Measurements from ENCODE around the gene GTF3C4. TPM values are rescaled to one million over a fixed set of nuclear protein-coding genes. Genes with fewer than 3 reads are reported as not detected.

Gene GTF3C4
- total and polyA plus RNA-seq, 2 of the 13 experiments (the other 11 are each of a cell fraction or from before 2014, with no cell fraction given): 2.6 to 12.9 TPM

GRCh38 chr9:132644251-132644650 is 26.0 kb upstream of the GTF3C4 start (continued):
- TF ChIP-seq PRPF4 (IDR thresholded peaks at IDR 0.05; ENCODE audit: low read depth, low read length, poor library complexity, severe bottlenecking) (no peak), MBD4 (IDR thresholded peaks at IDR 0.05; ENCODE audit: borderline replicate concordance, low read length) (no peak), ZNF768 (CRISPR knock-in tag; IDR thresholded peaks at IDR 0.05) (peak; percentile 80; the same call in 1 of the 2 replicates), FOXO4 (CRISPR knock-in tag; conservative IDR thresholded peaks at IDR 0.05) (no peak), CTCF (CRISPR knock-in tag; IDR thresholded peaks at IDR 0.05) (peak; percentile 42), FOXJ3 (CRISPR knock-in tag; IDR thresholded peaks at IDR 0.05; ENCODE audit: borderline replicate concordance) (no peak), FOSL1 (CRISPR knock-in tag; IDR thresholded peaks at IDR 0.05; ENCODE audit: borderline replicate concordance) (no peak), KDM1A (CRISPR knock-in tag; IDR thresholded peaks at IDR 0.05) (peak; percentile 93), RERE (CRISPR knock-in tag; IDR thresholded peaks at IDR 0.05; ENCODE audit: low read depth) (no peak), ZMYM3 (CRISPR knock-in tag; IDR thresholded peaks at IDR 0.05) (peak; percentile 76; the same call in 1 of the 2 replicates), ZFP90 (CRISPR knock-in tag; IDR thresholded peaks at IDR 0.05; ENCODE audit: borderline replicate concordance) (no peak)
